K562 (cell line): Measurements from ENCODE around the gene SH3GL3. TPM values are rescaled to one million over a fixed set of nuclear protein-coding genes. Genes with fewer than 3 reads are reported as not detected.

Source experiments
- ATAC-seq: fragments of 200-7000 bp; cut with Tn5 transposase; 3 replicates; pipeline ENCODE4 v1.9.1; 2020; ENCODE audit warnings: moderate library complexity
- BruUV-seq: library from RNA; stranded (reverse); fragments of 400-500 nt; replicated peaks from 2 replicates; lab custom pipeline; 2021; lab: Mats Ljungman, UMichigan
- CTCF ChIA-PET: fragments of 300-600 bp; formaldehyde crosslinking; extraction: SDS; loops from one replicate; lab custom pipeline; 2021; ENCODE audit warnings: low intra/inter-chr PET ratio; lab: Yijun Ruan, JAX
- POLR2A ChIA-PET: fragments of 300-600, 350-650 bp; sonication (Branson Sonifier 250); formaldehyde crosslinking; extraction: SDS; loops from one replicate; lab custom pipeline; 2021; ENCODE audit warnings: antibody characterized with exemption, inconsistent platforms; lab: Yijun Ruan, JAX
- DNase-seq, 4 experiments: peaks; one replicate each; pipeline versions ENCODE4 v3.0.0 to v3.0.0-alpha.2; 2011 to 2018; ENCODE audit warnings: low spot score in 3 of 4, mixed read lengths in 3 of 4; ENCODE audit errors: extremely low read depth in 1 of 4
- FAIRE-seq: peaks from 2 replicates; lab custom pipeline; 2011; peaks lifted over from hg19 to GRCh38; lab: Jason Lieb, UNC
- H2AFZ ChIP-seq: 2 replicates; pipeline ENCODE4 v1.6.0; 2011; ENCODE audit warnings: low read depth, low read length, control low read depth, inconsistent platforms
- H3K27ac ChIP-seq: fragments of 200-600 bp; 3 replicates; pipeline ENCODE4 v1.8.0; 2011; ENCODE audit warnings: low read depth, mild to moderate bottlenecking, control low read depth, inconsistent platforms, low read length, moderate library complexity, mixed read lengths; ENCODE audit errors: extremely low read depth
- H3K27me3 ChIP-seq, 2 experiments: fragments of 300-600 bp in 1 of 2; 2 replicates in 1 of 2; 3 replicates in 1 of 2; pipeline versions ENCODE4 v1.6.0 to v1.8.0; 2011; ENCODE audit warnings: inconsistent platforms in 2 of 2, low read length in 2 of 2, mild to moderate bottlenecking in 1 of 2, mixed read lengths in 1 of 2, moderate library complexity in 1 of 2; ENCODE audit not compliant: control insufficient read depth in 2 of 2, insufficient read depth in 2 of 2
- H3K36me3 ChIP-seq: fragments of 300-600 bp; 3 replicates; pipeline ENCODE4 v1.8.0; 2011; ENCODE audit warnings: mild to moderate bottlenecking, low read length, inconsistent platforms; ENCODE audit not compliant: control insufficient read depth, insufficient read depth
- H3K4me1 ChIP-seq, 2 experiments: fragments of 200-600 bp in 1 of 2; replicated peaks in 1 of 2; 2 replicates in 1 of 2; 3 replicates in 1 of 2; pipeline versions ENCODE4 v1.5.1 to v1.8.0; 2011; ENCODE audit warnings: inconsistent platforms in 2 of 2, low read length in 2 of 2, mild to moderate bottlenecking in 1 of 2, mixed read lengths in 1 of 2, moderate library complexity in 1 of 2; ENCODE audit not compliant: control insufficient read depth in 2 of 2, insufficient read depth in 2 of 2
- H3K4me2 ChIP-seq: 2 replicates; pipeline ENCODE4 v1.6.1; 2011; ENCODE audit warnings: low read length, control low read depth, inconsistent platforms, mixed read lengths; ENCODE audit not compliant: insufficient read depth
- H3K4me3 ChIP-seq: fragments of 200-600 bp; sonication (generic), shearing (Covaris generic); 2 replicates; pipeline ENCODE4 v1.5.1; 2016; ENCODE audit warnings: control low read depth, inconsistent platforms
- H3K79me2 ChIP-seq: fragments of 200-600 bp; 3 replicates; pipeline ENCODE4 v1.8.0; 2011; ENCODE audit warnings: low read length, inconsistent platforms; ENCODE audit not compliant: control insufficient read depth, insufficient read depth
- H3K9ac ChIP-seq, 2 experiments: 2 replicates each; pipeline versions ENCODE4 v1.6.0 to v1.6.1; 2011; ENCODE audit warnings: low read depth in 2 of 2, low read length in 2 of 2, control low read depth in 1 of 2, inconsistent platforms in 1 of 2, mild to moderate bottlenecking in 1 of 2, mixed read lengths in 1 of 2; ENCODE audit not compliant: insufficient read depth in 1 of 2
- H3K9me1 ChIP-seq: one replicate; pipeline ENCODE4 v1.6.0; 2011; ENCODE audit warnings: inconsistent platforms, mild to moderate bottlenecking, low read length, moderate library complexity; ENCODE audit not compliant: control insufficient read depth, insufficient read depth
- H3K9me3 ChIP-seq: replicated peaks from 2 replicates; pipeline ENCODE4 v1.5.1; 2011; ENCODE audit warnings: low read depth, low read length, inconsistent platforms; ENCODE audit not compliant: control insufficient read depth, insufficient read depth
- H4K20me1 ChIP-seq: replicated peaks from 2 replicates; pipeline ENCODE4 v1.6.1; 2011; ENCODE audit warnings: low read length, inconsistent platforms, mixed read lengths; ENCODE audit not compliant: control insufficient read depth, insufficient read depth
- C11orf30 ChIP-seq: fragments of 450-650 bp; IDR thresholded peaks from 2 replicates; pipeline ENCODE4 v1.6.1; 2016; ENCODE audit warnings: low read depth, mild to moderate bottlenecking
- CBX1 ChIP-seq: sonication (generic); IDR thresholded peaks from 2 replicates; pipeline ENCODE4 v1.6.1; 2016; ENCODE audit warnings: antibody characterized with exemption, low read depth, mild to moderate bottlenecking
- CBX3 ChIP-seq, 2 experiments: IDR thresholded peaks; 1 replicate in 1 of 2; 2 replicates in 1 of 2; pipeline ENCODE4 v1.6.1; 2012; ENCODE audit warnings: inconsistent platforms in 2 of 2, low read length in 2 of 2, borderline replicate concordance in 1 of 2, control low read depth in 1 of 2
- CC2D1A ChIP-seq: fragments of 450-650 bp; IDR thresholded peaks from 2 replicates; pipeline ENCODE4 v1.6.1; 2017; ENCODE audit warnings: mild to moderate bottlenecking
- CREM ChIP-seq: IDR thresholded peaks from 2 replicates; pipeline ENCODE4 v1.6.1; 2014; ENCODE audit warnings: antibody characterized with exemption, low read depth
- EWSR1 ChIP-seq: fragments of 450-650 bp; IDR thresholded peaks from 2 replicates; pipeline ENCODE4 v1.6.1; 2018; ENCODE audit warnings: borderline replicate concordance, mild to moderate bottlenecking, low read depth, moderate library complexity; ENCODE audit not compliant: partially characterized antibody
- HDAC6 ChIP-seq: IDR thresholded peaks from 2 replicates; pipeline ENCODE4 v1.6.1; 2012; ENCODE audit warnings: low read depth, mild to moderate bottlenecking, control low read depth, inconsistent platforms, low read length, moderate library complexity
- NR2C1 ChIP-seq, 2 experiments: fragments of 450-650 bp; IDR thresholded peaks; 2 replicates each; pipeline ENCODE4 v1.6.1; 2017; ENCODE audit warnings: mild to moderate bottlenecking in 2 of 2, antibody characterized with exemption in 1 of 2, inconsistent platforms in 1 of 2, missing compliant biosample characterization in 1 of 2, missing genetic modification characterization in 1 of 2
- POLR2A ChIP-seq: fragments of 450-650 bp; conservative IDR thresholded peaks from 2 replicates; pipeline ENCODE4 v1.6.1; 2016
- POU5F1 ChIP-seq: fragments of 150-350 bp; IDR thresholded peaks from 2 replicates; pipeline ENCODE4 v1.6.1; 2014; ENCODE audit warnings: borderline replicate concordance, low read length, low read depth, mild to moderate bottlenecking; ENCODE audit not compliant: partially characterized antibody
- RBFOX2 ChIP-seq: fragments of 200-400 bp; formaldehyde crosslinking; IDR thresholded peaks from 2 replicates; pipeline ENCODE4 v1.6.1; 2017; ENCODE audit warnings: low read depth, mild to moderate bottlenecking, low read length, moderate library complexity
- SMC3 ChIP-seq: conservative IDR thresholded peaks from 2 replicates; pipeline ENCODE4 v1.6.1; 2011; ENCODE audit warnings: low read depth, low read length, improper control_type of control experiment; ENCODE audit not compliant: insufficient read depth
- TBL1XR1 ChIP-seq, 2 experiments: IDR thresholded peaks; 2 replicates each; pipeline ENCODE4 v1.6.1; 2012; ENCODE audit warnings: improper control_type of control experiment in 2 of 2, low read length in 2 of 2, mild to moderate bottlenecking in 1 of 2
- ZKSCAN1 ChIP-seq: fragments of 150-350 bp; IDR thresholded peaks from 2 replicates; pipeline ENCODE4 v1.6.1; 2016; ENCODE audit warnings: low read depth, low read length
- ZNF589 ChIP-seq: fragments of 200-800 bp; sonication (Bioruptor generic); IDR thresholded peaks from 2 replicates; pipeline ENCODE4 v1.6.1; 2016; ENCODE audit warnings: low read depth, missing genetic modification characterization, missing compliant biosample characterization
- ZNF764 ChIP-seq: fragments of 250-450 bp; sonication (Bioruptor Pico); IDR thresholded peaks from 2 replicates; pipeline ENCODE4 v1.4.0; 2020; ENCODE audit warnings: low read depth, mild to moderate bottlenecking, moderate library complexity
- WGBS: fragments of 100-300 bp; shearing (Covaris generic); methylation state at CpG from one replicate; pipeline ENCODE4 v1.1.6; 2016; ENCODE audit warnings: low coverage, mixed read lengths; ENCODE audit not compliant: insufficient coverage; ENCODE audit errors: missing lambda C conversion rate; 5-methylcytosine and 5-hydroxymethylcytosine counted together
- in situ Hi-C: fragments of 300-500 bp; cut with MboI; formaldehyde crosslinking; loops from 4 replicates; pipeline ENCODE4 v1.15.0; 2018; ENCODE audit warnings: inconsistent platforms, mixed read lengths
- intact Hi-C: fragments of 100-400 bp; cut with micrococcal nuclease; formaldehyde crosslinking; loops from 2 replicates; pipeline ENCODE4 v1.14.2; 2022
- polyA plus RNA-seq, 8 experiments: library from polyadenylated mRNA; depleted of rRNA in 4 of 8; stranded (reverse) in 5 of 8; unstranded in 3 of 8; fragments of >200 nt; fragmentation: Nextera tagmentation in 2 of 8; fragmentation: Illumina TruSeq in 1 of 8; extraction: Ambion mirVana in 2 of 8; extraction: Trizol in 1 of 8; gene quantifications; 2 replicates each; pipeline versions ENCODE4 v1.2.1 to v1.2.3, GENCODE V29; 2011 to 2014; ENCODE audit warnings: inconsistent platforms in 1 of 8, missing spikeins in 1 of 8
- total RNA-seq, 7 experiments: library from RNA; depleted of rRNA in 6 of 7; stranded (reverse); fragments of >200 nt in 6 of 7; fragmentation: Illumina TruSeq in 2 of 7; extraction: Trizol in 2 of 7; gene quantifications; 2 replicates each; pipeline versions ENCODE4 v1.2.1 to v1.2.3, GENCODE V29; 2011 to 2021; ENCODE audit warnings: low replicate concordance in 1 of 7
- TF ChIP-seq, protein P1 (sequence below): fragments of 450-650 bp; IDR thresholded peaks from 2 replicates; pipeline ENCODE4 v1.6.1; 2016; ENCODE audit warnings: missing biosample characterization, missing genetic modification characterization
- TF ChIP-seq, protein P2 (sequence below): sonication (generic); formaldehyde crosslinking; IDR thresholded peaks from 2 replicates; pipeline ENCODE4 v1.8.0; 2022; ENCODE audit warnings: mild to moderate bottlenecking, missing genetic modification reagents, borderline replicate concordance

SH3GL3 gene
- total and polyA plus RNA-seq, 9 of the 15 experiments (the other 6 are each of a cell fraction or from before 2014, with no cell fraction given) = 3.9 to 16.0 (median 9.7) TPM

DNA sequence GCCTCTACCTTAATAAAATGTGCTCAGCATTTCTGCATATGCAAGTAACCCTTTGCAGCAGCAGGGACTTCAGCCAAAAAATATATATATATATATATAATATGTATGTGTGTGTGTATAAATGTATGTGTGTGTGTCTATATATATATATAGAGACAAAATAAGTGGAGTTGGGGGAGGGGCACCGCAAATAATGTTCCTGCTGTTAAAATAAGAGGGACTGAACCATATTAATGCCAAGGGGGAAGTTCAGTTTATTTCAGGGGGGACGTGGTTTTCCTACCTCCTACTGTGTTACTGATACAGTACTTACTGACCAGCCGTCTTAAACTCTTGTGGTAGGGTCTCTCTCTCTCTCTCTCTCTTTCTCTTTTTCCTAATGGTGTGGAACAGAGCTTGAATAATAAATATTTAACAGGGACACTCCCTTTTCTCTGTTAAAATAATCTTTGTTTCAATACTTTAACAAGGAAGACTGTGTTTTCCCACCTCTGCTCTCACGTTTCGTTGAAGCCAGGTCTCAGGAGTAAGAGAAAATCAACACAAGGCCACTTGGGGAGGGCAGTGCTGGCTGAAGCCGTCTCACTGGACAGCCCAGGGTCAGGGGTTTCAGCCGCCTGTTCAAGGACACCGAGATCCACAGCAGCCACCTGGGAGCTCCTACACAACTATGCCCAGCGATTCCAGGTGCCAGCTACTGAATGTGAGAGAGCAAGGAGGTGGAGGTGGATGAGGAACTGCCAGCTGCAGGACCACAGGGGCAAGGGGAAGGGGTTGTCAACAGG, 164.0 kb downstream of the SH3GL3 start (continued):
- TF ChIP-seq CBX3 (IDR thresholded peaks at IDR 0.05; ENCODE audit: borderline replicate concordance in 1 of 2, low read length in 2 of 2) (no peak), POU5F1 (no peak), CC2D1A (no peak), CREM (no peak), EWSR1 (no peak), C11orf30 (no peak), ZKSCAN1 (no peak), NR2C1 (IDR thresholded peaks at IDR 0.05) (no peak), NR2C1 (tag; IDR thresholded peaks at IDR 0.05) (no peak), SMC3 (no peak), HDAC6 (no peak)

DNA sequence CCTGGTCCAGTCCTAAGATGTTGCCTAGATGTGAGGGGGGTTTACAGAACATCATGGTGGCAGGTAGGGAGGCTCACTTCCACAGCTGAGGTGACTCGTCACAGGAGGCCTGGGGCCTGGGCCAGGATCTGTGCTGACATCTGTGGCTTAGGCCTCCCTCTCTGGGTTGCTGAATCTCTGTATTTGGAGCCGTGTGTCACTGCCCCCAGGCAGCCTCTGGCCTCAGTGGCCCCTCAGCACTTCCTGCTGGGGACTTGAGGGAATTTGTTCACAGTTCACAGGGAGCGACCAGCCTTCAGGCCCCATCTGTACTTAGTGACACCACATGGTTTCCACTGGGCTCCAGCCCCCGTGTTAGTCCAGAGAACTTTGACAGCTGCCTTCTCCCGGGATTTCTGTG, 165.1 kb downstream of the SH3GL3 start:
- Histone ChIP-seq H3K9me3 (no peaks in the 10 kb centered on the region), H3K27ac (no peak overlapping the region), H4K20me1 (no peaks in the 10 kb centered on the region), H3K36me3 (no peaks in the 10 kb centered on the region), H3K27me3 (no peaks in the 10 kb centered on the region), H3K9ac (no peak overlapping the region), H2AFZ (no peak overlapping the region), H3K4me2 (no peak overlapping the region), H3K9me1 (no peaks in the 10 kb centered on the region), H3K79me2 (no peaks in the 10 kb centered on the region), H3K4me3 (no peak overlapping the region), H3K4me1 (no peaks in the 10 kb centered on the region)
- no peak for TF ChIP-seq ZNF764 (CRISPR knock-in tag)
- TF ChIP-seq POLR2A = no peak
- TF ChIP-seq RBFOX2 = no peak
- TF ChIP-seq CBX1 = no peak
- TF ChIP-seq ZNF589 (CRISPR knock-in tag) = no peak
- TF ChIP-seq TBL1XR1 (IDR thresholded peaks at IDR 0.05; ENCODE audit: low read length in 2 of 2) = no peak
- TF ChIP-seq, protein P1, sequence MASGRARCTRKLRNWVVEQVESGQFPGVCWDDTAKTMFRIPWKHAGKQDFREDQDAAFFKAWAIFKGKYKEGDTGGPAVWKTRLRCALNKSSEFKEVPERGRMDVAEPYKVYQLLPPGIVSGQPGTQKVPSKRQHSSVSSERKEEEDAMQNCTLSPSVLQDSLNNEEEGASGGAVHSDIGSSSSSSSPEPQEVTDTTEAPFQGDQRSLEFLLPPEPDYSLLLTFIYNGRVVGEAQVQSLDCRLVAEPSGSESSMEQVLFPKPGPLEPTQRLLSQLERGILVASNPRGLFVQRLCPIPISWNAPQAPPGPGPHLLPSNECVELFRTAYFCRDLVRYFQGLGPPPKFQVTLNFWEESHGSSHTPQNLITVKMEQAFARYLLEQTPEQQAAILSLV = no peak
- TF ChIP-seq, protein P2, sequence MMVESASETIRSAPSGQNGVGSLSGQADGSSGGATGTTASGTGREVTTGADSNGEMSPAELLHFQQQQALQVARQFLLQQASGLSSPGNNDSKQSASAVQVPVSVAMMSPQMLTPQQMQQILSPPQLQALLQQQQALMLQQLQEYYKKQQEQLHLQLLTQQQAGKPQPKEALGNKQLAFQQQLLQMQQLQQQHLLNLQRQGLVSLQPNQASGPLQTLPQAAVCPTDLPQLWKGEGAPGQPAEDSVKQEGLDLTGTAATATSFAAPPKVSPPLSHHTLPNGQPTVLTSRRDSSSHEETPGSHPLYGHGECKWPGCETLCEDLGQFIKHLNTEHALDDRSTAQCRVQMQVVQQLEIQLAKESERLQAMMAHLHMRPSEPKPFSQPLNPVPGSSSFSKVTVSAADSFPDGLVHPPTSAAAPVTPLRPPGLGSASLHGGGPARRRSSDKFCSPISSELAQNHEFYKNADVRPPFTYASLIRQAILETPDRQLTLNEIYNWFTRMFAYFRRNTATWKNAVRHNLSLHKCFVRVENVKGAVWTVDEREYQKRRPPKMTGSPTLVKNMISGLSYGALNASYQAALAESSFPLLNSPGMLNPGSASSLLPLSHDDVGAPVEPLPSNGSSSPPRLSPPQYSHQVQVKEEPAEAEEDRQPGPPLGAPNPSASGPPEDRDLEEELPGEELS (CRISPR knock-in tag) = no peak
- ATAC-seq = no peak
- POLR2A ChIA-PET = interaction anchor here (0.7 kb wide), 1 partner anchor 18 kb away, joined by 3 read pairs; no protein-coding TSS in a partner anchor
- DNase-seq = no peak
- CTCF ChIA-PET = no interaction called here
- in situ Hi-C loops (no loop called here), intact Hi-C loops (no loop called here)
- no peak for FAIRE-seq
- WGBS = 38% methylated on average over 4 of the region's 5 CpGs
- no TSS peak for BruUV-seq
